Fibroblast of skin of right biceps (primary cell): ENCODE results near the gene ARHGEF4.
"Not testable (repeated sequence)": the region's sequence is repeated elsewhere in the genome, so short reads cannot be mapped to it uniquely, and the experiment has no call there.

ENCODE experiments used
- DNase-seq: peaks from one replicate; pipeline ENCODE4 v3.0.0-alpha.2; 2013

The ARHGEF4 gene

DNA sequence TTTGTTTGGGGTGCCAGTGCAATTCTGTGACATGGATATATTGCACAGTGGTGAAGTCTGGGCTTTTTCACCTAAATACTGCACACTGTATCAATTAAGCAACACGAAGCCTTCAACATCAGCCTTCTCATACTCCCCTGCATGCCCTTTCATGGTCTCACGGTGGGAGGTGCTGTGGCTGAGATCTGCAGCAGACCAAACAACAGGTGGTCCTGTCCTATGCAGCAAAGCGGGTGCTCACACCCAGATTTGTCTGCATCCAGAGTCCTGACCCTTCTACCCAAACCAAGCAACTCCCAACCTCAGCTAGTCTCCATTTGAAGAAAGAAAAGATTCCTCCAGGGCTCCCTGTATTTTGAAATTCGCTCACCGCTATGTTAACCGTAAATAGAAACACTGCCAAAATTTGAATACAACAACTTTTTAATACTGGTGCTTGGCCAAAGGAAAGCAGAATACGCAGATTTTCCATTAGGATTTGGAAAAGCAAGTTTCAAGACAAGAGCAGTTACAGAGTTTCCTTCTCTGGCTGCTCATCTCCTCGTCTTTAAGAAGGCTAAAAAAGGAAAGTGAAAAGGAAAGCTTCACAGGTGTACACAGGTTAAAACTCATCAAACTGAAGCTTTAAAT lies 221.6 kb downstream of the ARHGEF4 start:
- no peak for DNase-seq

DNA sequence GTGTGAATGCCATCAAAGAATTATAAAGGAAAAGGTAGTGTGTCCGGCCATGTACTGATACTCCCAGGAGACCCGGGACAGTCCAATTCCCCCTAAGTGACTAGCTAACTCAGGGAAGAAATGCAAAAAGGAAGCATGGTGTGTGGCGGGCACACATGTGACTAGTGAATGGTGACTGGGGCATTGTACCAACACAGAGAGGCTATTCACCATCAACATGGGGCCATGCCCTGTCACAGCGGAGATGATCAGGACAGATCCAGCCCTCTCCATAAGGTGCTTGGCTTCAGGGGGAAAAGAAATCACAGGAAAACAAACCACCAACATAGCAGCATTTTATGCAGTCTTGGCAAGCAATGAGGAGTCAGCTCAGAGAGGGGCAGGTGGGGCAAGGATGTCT lies 222.2 kb downstream of the ARHGEF4 start:
- no peak for DNase-seq

DNA sequence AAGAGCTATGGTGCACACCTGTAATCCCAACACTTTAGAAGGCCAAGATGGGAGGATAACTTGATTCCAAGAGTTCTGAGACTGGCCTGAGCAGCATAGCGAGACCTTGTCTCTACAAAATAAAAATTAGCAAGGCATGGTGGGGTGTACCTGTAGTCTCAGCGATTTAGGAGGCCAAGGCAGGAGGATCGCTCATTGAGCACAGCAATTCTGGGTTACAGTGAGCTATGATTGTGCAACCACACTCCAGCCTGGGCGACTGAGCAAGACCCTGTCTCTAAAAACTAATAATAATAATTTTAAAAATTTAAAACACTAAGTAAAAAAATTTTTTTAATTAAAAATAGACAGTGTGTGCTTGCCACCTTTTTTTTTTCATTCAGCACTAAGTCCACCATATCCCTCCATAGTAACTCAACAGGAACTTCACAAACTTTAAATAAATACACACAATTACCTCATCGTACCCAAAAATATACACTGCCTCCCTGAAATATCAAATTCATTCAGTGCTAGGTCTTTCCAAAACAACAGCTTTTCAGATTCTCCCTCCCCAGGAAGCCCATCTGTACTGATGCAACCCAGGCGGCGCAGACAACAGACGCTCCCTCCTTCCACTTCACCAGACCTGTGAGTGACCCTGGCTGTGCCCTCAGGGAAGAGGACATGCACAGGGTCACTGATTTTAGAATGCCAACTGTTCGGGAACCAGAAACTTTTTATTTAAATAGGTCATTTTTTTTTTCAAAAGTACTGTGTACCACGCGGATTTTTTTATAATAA lies 227.0 kb downstream of the ARHGEF4 start:
- no peak for DNase-seq

DNA sequence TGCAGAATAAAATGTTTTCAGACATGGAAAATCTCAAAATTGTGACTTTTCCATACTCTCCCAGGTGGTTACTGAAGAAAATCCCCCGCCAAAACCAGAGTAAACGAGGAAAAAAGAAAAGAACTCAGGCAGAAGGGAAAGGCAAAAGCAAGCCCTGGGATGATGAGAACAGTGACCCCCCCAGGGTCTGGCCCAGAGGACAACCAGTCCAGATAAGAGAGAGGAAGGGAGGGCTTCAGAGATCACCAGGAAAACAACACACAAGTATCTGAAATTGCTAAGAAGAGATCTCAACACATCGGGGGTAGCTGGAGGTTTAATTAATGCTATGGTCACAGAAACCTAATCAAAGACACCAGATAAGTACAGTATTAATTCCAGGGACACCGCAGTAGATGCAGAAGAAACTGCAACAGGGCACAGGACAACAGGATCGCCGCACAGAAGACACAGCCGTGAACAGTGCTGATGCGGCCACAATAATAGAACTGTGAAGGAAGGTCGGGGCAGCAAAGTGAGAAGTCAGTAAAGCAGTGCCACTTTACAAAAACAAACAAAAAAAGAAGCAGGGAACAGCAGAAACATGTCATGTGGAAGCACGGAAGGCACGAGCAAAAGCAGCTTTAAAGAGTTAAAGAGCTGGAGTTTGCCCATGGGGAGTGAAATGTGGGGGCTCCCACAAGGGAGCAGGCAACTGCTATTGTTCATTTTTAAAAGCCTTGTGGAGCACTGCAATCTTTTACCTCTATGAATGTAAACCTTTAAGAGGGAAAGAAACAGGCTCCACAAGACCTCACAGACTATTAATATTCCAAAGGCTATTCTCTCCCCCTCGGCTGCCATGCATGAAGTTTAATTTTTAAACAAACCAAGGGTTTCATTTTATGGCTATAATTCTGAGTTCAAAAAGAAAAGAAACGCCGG lies 228.1 kb downstream of the ARHGEF4 start:
- DNase-seq: no peak

DNA sequence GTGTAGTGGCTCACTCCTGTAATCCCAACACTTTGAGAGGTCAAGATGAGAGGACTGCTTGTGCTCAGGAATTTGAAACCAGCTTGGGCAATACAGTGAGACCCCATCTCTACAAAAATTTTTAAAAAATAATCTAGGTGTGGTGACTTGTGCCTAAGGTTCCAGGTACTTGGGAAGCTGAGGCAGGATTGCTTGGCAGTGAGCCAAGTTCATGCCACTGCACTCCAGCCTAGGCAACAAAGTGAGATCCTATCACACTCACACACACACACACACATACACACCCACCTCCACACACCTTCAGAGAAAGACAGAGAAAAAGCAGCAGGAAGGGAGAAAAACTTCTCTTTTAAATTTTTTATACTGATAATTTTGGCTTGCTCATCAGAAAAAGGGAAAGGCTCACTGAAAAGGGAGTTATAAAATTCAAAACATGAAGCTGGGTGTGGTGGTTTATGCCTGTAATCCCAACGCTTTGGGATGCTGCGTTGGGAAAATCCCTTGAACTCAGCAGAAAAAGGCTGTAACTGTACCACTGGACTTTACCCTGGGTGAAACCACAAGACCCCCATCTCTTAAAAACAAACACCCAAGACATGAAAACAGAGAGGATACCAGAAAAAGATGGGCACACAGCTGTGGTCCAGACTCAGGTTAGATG lies 230.9 kb downstream of the ARHGEF4 start:
- DNase-seq: no peak

DNA sequence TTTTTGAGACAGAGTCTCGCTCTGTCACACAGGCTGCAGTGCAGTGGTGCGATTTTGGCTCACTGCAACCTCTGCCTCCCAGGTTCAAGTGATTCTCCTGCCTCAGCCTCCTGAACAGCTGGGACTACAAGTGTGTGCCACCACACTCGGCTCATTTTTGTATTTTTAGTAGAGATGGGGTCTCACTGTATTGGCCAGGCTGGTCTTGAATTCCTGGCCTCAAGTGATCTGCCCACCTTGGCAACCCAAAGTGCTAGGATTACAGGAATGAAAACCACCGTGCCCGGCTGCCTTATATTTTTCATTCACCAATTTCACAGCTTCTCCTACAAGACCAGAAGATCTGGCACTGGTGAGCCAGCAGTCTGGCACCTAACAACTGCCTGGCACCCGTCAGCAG lies 231.5 kb downstream of the ARHGEF4 start:
- DNase-seq: not testable (repeated sequence)

DNA sequence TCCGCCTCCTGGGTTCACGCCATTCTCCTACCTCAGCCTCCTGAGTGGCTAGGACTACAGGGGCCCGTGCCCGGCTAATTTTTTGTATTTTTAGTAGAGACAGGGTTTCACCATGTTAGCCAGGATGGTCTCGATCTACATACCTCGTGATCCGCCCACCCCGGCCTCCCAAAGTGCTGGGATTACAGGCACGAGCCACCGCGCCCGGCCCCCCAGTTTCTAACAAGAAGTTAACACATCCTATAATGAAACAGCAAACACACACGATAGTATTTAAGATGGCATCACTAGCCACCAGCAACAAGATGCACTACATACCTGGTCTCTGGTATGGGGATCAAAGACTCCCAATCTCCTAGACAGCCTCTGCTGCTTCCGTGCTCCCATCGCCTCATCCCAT lies 238.9 kb downstream of the ARHGEF4 start:
- not testable (repeated sequence) for DNase-seq

DNA sequence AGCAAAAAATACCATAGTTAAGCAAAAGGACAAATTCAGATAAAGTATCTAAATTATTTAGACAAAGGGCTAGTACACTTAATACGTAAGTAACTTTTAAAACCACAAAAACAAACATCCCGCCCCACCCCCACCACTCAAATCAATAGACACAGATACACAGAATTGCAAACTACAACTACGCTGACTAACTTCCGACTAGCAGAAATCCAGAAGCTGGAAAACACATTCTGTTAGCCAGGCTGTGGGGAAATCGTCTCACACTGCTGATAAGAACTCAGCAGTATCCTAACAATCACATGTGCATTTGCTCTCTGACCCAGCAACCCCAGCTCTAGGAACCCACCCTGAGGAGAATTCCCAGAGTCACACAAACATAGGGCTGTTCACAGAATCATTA lies 240.0 kb downstream of the ARHGEF4 start:
- no peak for DNase-seq

DNA sequence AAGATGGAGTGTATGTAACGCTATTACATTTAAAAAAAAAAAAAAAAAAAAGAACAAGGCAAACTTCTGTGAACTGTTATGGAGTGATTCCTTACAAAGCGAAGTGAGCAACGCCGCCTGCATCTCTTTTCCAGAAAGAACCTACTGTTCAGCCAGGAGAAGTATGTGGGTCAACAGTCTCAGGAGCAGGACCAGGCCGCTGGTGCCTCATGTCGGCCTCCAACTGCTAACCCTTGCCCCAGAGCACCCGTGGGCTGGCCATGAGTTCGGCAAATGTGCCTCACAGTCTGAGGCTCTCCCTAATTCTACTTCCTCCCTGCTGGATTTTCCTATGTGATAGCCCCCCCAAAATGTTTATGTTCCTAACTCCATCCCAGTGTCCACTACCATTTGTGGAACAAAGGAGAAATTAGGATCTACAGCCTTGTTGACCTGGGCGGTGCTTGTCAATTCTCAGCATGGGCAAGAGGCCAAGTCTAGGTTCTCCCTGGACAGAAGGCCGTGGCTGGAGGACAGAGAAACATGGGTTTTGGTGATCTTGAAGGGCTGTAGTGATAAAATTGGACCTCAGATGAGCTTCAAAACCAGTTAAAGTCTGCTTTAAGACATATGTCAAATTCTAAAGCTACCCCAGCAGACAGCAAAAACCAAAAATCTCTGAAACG lies 240.6 kb downstream of the ARHGEF4 start:
- no peak for DNase-seq

DNA sequence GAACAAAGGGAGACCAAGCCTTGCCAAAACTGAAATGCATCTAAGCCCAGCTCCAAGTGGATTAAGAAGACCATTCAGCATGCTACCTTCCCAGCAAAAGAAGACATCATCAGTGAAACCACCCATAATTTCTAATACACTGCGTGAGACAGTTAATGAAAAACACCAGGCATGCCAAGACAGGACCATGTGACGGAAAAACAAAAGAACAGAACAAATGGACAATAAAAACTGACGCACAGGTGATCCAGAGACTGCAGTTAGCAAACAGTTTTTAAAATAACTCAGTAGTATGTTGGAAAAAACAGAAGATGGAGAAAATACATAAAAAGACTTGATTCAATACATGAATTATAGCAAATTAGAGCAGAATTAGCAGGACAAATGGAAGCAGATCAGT lies 241.3 kb downstream of the ARHGEF4 start:
- no peak for DNase-seq

DNA sequence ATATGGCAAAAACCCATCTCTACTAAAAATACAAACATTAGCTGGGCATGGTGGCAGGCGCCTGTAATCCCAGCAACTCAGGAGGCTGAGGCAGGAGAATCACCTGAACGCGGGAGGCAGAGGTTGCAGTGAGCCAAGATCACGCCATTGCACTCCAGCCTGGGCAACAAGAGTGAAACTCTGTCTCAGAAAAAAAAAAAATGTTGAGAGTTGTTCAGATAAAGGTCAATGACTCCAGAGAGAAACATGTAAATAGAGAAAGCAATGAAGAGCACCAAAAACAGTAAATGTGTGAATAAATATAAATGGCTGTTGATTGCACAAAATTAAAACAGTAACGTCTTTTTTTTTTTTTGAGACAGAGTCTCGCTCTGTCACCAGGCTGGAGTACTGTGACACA lies 243.2 kb downstream of the ARHGEF4 start:
- DNase-seq: not testable (repeated sequence)

DNA sequence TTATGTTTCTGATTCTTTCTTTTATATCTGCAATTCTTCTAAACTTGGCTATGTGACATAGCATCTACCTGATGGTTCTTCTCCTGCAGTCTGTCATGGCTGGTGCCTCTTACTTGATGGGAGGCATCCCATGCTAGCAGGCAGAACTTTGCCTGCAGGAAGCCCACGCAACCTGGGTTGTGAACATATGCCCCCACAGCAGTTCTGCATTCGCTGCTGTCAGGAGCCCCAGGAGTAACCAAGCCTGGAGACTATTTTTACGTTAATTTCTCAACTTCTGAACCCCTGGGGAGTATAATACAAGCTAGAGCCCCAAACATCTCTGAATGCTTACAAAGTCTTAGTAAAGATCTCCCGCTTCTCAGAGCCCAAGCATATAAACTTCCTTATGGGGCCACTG lies 244.5 kb downstream of the ARHGEF4 start:
- no peak for DNase-seq

DNA sequence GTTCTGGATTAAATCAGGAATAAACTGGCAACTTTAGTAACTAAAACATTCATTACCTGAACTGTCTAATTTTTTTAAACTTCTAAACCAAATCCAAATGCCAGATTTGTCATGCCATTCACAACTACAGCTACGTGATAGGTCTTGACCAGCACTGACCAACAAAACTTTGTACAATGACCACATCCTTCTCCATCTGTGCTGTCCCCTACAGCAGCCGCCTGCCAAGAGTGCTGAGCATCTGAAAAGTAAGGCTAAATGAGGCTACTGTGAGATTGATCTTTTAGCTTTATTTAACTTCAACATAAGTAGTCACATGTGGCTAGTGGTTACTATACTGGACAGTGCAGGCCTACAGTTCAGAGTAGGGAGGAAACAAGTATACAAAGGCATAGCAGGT lies 248.9 kb downstream of the ARHGEF4 start:
- no peak for DNase-seq

DNA sequence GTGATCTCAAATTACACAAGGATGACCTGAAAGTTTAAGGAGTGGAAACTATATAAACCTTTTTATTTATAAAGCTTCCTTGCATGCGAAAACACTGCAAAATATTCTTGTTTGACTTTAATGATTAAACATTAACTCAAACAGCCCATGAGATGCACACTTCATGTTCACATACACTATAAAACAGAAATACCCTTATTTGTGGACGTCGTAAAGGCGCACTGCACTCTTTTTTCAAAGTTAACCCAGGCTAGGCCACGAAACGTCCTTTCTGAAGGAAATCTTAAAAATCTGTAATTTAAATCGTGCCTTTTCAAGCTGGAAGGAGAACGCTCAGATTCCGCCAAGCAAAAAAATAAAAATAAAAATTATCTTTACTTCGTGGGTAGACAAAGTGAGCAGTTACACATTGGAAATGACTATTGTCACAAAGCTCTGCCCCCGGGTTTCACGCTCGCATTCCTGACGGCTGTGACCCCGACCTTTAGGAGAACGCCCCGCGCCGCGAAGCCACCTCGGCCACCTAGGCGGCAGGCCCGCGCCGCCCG lies 255.8 kb downstream of the ARHGEF4 start:
- no peak for DNase-seq

DNA sequence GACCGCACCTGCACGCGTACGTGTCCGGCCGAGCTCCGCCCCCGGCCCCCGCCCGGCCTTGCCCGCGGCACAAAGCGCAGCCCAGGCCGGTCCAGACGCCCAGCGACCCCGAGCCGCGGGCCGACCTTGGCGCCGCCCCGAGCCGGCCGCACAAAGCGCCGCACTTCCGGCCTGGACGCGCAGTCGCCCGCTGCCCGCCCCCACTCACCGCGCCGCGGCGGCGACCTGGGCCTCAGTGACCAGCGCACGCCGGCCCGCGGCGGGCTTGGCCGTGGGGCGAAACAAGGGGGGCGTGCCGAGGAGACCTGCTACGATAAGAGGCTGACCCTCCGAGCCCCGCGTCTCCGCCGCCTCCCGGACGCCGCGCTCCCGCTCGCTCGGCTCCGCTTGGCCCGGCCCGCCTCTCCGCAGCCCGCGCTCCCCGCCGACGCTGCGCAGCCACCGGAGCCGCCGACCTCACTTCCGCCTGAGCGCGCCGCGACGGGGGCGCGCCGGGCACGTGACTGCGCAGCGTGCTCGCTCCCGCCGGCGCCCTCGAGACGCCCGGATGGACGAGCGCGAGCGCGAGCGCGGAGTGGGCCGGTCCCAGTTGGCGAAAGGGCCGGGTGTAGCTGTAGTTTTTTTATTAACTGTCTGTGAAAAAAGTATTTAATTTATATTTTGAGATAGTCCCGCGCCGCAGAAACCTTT lies 256.4 kb downstream of the ARHGEF4 start, which contains the start of gene FAM168B:
FAM168B (minus strand) TSS at position 455 of the 690 bp plus-strand sequence. CDS start 10,814 bp downstream, outside the sequence.
- DNase-seq: peak; percentile 91

DNA sequence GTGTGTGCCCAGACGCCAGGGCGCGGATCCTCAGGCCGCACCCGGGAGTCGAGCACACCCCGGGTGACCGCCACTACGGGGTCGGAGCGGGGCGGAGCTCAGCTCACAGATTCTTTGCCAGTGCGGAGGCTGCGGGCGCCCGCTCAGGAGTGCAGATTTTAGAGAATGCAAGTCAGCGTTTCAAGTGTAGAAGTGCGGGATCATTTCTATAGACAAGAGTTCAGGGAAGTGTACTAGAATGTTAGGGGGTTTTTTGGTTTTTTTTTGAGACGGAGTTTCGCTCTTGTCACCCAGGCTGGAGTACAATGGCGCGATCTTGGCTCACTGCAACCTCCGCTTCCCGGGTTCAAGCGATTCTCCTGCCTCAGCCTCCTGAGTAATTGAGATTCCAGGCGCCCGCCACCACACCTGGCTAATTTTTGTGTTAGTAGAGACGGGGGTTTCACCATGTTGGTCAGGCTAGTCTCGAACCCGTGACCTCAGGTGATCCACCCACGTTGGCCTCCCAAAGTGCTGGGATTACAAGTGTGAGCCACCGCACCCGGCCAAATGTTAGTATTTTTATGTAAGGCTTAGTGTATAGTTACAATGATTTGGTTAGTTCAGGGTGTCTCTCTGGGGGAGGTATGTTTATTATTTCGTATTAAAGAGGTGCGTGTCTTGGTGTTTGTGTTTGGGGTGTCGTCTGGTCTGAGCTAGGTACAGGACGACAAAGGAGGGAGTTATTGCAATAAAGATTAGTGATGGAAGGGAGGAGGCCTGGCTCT lies 257.2 kb downstream of the ARHGEF4 start:
- no peak for DNase-seq

DNA sequence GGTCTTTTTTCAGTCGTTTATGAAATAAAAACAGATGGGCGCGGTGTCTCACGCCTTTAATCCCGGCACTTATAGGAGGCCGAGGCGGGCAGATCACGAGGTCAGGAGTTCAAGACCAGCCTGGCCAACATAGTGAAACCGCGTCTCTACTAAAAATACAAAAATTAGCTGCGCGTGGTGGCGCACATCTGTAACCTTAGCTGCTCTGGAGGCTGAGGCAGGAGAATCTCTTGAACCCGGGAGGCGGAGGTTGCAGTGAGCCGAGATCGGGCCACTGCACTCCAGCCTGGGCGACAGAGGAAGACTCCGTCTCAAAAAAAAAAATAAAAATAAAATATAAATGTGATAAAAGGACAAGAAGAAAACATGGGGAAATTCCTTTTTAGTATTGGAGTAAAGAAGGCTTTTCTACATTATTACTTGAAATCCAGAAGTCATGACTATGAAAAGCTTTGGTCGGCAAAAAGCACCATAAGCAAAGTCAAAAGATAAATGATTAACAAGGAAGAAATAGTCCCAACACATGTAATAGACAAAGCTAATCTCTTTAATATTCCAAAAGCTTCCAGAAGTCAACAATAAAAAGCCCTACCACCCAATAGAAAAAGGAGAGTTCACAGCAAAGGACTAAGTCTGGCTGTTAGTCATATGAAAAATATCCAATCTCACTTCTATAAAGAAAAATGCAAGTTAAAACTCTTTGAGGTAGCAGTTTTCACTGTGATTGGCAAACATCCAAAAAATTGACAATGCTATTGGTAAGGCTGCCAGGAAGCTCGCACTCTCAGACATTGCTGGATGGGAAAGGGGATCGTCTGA lies 258.0 kb downstream of the ARHGEF4 start:
- DNase-seq: peak; percentile 24
